Mammary epithelial cell (primary cell): ENCODE measurements around the gene CDK14.

ENCODE experiments used
- CTCF ChIP-seq, 2 donors: IDR thresholded peaks in 1 of 2; conservative IDR thresholded peaks in 1 of 2; 2 replicates each; pipeline ENCODE4 v1.5.1; 2011 to 2012; ENCODE audit warnings: inconsistent platforms in 2 of 2, low read length in 2 of 2, mild to moderate bottlenecking in 2 of 2, control low read depth in 1 of 2, low read depth in 1 of 2; ENCODE audit not compliant: insufficient read depth in 1 of 2; ENCODE audit errors: extremely low read depth in 1 of 2
- EZH2 ChIP-seq: IDR thresholded peaks from 2 replicates; pipeline ENCODE4 v1.6.1; 2012; ENCODE audit warnings: low read length, inconsistent platforms, borderline replicate concordance

GRCh38 chr7:91135300-91135699 is 539.2 kb downstream of the CDK14 start:
- TF ChIP-seq CTCF (conservative IDR thresholded peaks at IDR 0.05 in 1 of 2, IDR thresholded peaks at IDR 0.05 in 1 of 2; ENCODE audit: extremely low read depth in 1 of 2, insufficient read depth in 1 of 2, low read depth in 1 of 2, low read length in 2 of 2): no peak
- no peak for TF ChIP-seq EZH2
